Measurements from ENCODE around the gene ZNF865.

The ZNF865 gene

GRCh38 chr19:55663846-55664536 is 58.5 kb downstream of the ZNF865 start:
- DNase-seq: no peak

- no peak for DNase-seq
Observed at GRCh38 chr19:55666343-55667005, 61.0 kb downstream of the ZNF865 start.
